Epithelial cell of prostate (primary cell): ENCODE results near the gene TOP3A.
"Not testable (repeated sequence)": the region's sequence is repeated elsewhere in the genome, so short reads cannot be mapped to it uniquely, and the experiment has no call there.

Experiments
- DNase-seq: peaks from one replicate; pipeline ENCODE4 v3.0.0-alpha.2; 2011; ENCODE audit warnings: low read depth, low spot score
- H3K27ac ChIP-seq: fragments of 450-650 bp; 2 replicates; pipeline ENCODE4 v1.5.1; 2017; ENCODE audit warnings: mild to moderate bottlenecking

TOP3A gene, protein sequence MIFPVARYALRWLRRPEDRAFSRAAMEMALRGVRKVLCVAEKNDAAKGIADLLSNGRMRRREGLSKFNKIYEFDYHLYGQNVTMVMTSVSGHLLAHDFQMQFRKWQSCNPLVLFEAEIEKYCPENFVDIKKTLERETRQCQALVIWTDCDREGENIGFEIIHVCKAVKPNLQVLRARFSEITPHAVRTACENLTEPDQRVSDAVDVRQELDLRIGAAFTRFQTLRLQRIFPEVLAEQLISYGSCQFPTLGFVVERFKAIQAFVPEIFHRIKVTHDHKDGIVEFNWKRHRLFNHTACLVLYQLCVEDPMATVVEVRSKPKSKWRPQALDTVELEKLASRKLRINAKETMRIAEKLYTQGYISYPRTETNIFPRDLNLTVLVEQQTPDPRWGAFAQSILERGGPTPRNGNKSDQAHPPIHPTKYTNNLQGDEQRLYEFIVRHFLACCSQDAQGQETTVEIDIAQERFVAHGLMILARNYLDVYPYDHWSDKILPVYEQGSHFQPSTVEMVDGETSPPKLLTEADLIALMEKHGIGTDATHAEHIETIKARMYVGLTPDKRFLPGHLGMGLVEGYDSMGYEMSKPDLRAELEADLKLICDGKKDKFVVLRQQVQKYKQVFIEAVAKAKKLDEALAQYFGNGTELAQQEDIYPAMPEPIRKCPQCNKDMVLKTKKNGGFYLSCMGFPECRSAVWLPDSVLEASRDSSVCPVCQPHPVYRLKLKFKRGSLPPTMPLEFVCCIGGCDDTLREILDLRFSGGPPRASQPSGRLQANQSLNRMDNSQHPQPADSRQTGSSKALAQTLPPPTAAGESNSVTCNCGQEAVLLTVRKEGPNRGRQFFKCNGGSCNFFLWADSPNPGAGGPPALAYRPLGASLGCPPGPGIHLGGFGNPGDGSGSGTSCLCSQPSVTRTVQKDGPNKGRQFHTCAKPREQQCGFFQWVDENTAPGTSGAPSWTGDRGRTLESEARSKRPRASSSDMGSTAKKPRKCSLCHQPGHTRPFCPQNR

DNA sequence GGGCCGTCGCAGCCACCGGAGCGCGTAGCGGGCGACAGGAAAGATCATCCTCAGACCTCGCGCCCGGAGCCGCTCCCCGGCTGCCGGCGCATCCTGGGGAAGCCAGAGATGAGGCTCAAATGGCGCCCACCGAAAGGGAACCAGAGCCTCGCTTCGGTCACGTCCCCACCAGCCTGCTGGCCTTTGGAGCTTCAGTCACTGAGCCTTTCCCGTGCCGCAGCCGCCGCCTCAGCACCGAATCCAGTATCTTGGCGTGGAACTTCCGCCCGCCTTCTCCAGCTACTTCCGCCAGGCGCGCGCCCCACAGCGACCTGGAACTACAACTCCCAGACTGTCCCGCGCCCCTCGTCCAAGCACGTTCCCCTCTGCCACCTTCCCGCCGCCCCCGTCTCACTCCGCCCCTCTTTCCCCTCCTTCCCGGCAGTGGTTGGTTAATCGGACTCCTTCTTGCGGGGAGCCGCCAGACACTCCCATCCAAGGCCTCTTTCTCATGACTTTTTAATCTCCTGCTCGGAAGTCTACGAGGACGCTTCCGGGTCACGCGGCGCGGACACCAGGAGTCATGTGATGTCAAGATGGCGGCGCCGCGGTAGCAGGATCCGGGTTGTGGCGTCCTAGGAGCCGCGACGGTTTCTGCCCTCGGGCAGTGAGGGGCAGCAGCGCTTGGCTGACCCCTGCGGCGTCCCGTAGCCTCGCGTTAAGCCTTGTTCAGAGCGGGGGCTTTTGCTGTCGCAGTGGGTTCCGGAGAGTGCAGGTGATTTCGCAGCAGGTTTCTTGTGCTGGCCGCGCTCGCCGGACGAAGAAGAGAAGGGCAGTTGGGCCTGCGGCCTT lies at the start of gene TOP3A, which contains the start of gene SMCR8:
TSS of gene TOP3A (minus strand) at position 264 of the 831 bp plus-strand sequence. CDS start at position 48, 216 bp downstream.
TSS of gene SMCR8 (plus strand) at position 563 of the 831 bp plus-strand sequence. CDS start 497 bp downstream, outside the sequence.
- H3K27ac ChIP-seq = peak within 1 kb of the TSS; percentile 93
- peak; percentile 93 for DNase-seq

DNA sequence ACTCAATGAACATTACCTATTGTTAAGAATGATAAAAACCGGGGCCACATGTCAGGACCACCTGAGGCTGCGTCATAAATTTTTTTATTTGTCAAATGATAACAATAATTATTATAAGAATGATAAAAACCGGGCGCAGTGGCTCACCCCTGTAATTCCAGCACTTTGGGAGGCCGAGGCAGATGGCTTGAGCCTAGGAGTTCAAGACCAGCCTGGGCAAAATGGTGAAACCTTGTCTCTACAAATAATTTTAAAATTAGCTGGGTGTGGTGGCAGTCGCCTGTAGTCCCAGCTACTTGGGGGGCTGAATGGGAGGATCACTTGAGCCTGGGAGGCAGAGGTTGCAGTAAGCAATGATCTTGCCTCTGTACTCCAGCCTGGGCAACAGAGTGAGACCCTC lies 49.4 kb upstream of the TOP3A start:
- no peak overlapping the region for H3K27ac ChIP-seq
- no peak for DNase-seq

DNA sequence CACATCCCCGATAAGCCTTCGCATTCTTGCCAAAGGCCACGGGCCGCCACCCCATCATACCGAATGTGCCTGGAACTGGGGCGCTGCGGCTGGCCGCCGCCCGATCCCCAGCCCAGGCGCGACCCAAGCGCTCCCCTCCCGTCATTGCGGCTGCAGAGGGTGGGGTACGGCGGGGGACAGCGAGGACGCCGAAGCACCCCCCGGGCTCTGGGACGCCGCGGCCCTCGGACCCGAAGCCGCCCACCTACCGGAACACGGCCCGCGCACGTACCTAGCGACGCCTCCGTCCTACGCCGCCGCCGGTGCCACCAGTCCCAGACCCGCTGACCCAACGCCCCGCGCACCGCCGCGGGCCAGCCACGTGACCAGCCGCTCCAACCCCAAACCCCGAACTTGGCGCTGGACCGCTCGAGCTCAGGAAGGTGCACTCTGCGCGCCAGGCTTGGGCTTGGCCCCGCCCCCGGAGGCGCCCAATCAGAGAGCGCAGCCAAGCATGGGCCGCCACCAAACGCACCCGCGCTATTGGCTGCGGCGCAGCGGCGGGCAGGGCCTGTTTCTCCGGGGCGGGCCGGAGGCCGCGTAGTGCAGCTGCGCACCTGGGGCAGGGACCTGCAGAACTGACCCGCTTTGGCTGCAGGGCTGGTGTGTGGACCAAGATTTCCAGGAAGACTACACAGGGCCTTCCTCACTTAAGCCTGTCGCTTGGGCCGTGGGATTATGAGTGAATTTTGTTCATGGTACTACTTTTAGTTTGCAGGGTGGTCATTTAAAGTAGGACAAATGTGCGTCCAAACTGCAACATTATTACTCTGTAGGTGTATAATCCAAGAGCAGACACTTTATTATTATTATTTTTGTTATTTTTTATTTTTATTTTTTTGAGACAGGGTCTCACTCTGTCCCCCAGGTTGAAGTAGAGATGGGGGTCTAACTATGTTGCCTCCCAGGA lies 48.6 kb upstream of the TOP3A start, which contains the start of gene SHMT1:
TSS of gene SHMT1 (minus strand) at position 450 of the 949 bp plus-strand sequence. CDS start 7,569 bp downstream, outside the sequence.
- peak; percentile 34 for DNase-seq
- H3K27ac ChIP-seq = peak within 1 kb of the TSS; percentile 43

DNA sequence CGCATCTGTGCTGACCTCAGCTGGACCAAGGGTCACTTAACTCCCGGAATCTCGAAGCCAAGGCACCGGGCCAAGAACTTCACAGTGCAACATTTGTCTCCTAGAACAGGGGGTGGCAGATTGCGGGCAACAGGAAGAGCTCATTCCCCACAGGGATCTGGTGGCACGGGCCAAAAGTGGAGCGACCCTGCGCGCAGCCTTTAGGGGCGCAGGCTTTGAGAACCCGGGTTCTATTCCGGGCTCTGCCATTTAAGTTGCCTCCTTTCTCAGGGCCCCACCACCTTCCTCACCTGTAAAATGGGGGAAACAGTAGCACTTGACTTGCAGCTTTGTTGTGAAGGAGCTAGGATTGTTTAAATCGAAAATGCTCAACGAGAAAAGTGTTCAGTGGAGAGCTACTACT lies 47.9 kb upstream of the TOP3A start:
- DNase-seq = no peak
- peak overlapping the region; percentile 43 for H3K27ac ChIP-seq

DNA sequence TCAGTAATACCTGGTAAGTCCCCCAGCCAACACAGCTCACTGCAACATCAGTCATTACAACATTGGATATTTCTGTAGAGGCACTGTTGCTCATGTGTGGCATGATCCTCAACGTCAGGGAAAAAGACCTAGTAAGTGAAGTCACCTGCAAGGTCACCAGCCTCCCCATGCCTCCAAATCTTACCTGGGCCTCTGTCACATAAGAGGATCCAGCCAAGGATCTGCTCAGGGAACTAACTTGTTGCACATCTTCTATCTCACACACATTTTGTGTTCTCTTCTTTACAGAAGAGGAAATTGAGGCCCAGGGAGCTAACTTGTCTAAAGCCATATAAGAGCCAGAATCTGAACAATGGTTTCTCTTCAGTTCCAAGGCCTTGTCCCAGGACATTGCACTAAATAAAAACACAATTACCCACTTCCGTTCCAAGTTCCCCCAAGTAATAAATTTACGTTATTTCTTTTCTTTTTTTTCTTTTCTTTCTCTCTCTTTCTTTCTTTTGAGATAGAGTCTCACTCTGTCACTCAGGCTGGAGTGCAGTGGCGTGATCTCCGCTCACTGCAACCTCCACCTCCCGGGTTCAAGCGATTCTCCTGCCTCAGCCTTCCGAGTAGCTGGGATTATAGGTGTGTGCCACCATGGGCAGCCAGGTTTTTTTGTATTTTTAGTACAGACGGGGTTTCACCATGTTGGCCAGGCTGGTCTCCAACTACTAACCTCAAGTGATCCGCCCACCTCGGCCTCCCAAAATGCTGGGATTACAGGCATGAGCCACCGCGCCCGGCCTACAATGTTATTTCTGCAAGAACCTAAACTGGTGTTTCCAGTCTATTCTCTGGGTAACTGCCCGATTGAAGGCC lies 47.3 kb upstream of the TOP3A start:
- no peak for DNase-seq
- H3K27ac ChIP-seq = peak overlapping the region; percentile 43

DNA sequence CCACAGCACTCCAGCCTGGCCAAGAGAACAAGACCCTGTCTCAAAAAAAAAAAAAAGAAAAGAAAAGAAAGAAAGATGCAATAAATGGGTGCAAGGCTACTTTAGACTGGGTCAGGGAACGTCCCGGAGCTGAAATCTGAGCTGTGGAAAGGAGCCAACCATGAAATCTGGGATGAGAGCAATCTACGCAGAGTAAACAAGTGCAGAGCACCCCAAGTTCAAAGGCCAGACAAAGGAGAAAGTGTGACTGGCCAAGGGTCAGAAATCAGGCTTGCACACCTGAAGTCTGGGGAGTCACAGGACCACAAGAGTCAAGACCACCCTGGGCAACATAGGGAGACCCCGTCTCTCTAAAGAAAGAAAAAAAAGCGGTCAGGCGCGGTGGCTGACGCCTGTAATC lies 45.7 kb upstream of the TOP3A start:
- no peak overlapping the region for H3K27ac ChIP-seq
- DNase-seq = no peak

DNA sequence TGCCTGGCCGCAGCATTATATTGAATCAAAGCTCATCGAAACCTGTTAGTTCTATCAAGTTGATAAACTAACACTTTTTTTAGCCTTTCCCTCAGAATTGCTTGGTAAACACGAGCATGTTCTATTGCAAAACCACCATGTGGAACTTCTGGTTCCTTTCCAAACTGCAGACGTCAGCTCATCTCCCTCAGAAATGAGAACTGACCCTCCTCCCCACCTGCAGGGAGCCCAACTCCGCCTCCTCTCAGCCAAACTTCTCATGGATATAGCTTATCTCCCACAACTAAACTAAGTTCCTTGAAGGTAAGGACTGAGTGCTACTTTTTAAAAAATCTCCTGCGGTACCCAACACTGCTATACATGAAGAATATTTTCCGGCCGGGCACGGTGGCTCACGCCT lies 41.8 kb upstream of the TOP3A start:
- no peak overlapping the region for H3K27ac ChIP-seq
- DNase-seq = no peak

DNA sequence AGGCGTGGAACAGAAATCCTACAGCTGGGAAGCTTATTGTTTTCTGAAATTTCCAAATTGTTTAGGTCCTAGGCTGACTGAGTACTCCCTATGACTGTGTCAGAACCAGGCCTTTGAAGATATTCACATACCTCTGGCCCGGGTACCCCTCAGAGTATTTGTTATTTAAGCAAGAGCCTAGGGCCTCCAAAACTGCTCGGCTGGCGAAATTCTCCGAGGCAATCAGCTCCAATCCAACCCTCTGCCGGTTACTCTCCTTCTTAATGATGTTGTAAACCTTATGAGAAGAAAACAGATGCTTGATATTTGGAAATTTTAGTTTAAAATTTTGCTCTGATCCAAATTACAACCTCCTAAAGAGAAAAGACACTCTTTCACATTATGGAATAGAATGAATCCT lies 38.7 kb upstream of the TOP3A start:
- no peak for DNase-seq

DNA sequence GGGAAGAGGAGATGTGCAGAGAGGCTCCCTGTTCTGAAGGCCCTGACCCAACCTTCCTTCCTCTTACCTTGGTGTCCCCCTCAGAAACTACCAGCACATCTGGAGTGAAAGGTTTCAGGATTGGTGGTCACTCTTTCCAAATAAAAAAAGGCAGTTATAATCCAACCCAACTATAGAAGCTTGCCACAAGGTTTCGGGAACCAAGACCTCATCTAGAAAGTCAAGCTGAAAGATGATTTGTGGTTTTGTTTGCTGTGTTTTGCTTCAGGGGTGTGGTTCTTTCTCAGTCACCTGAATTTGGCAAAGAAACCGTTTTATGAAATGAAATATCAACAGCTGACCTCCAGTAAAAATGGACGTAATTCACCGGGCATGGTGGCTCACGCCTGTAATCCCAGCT lies 29.2 kb upstream of the TOP3A start:
- no peak for DNase-seq
- no peak overlapping the region for H3K27ac ChIP-seq

More for the DNA sequence above, 38.7 kb upstream of the TOP3A start:
- no peak overlapping the region for H3K27ac ChIP-seq

DNA sequence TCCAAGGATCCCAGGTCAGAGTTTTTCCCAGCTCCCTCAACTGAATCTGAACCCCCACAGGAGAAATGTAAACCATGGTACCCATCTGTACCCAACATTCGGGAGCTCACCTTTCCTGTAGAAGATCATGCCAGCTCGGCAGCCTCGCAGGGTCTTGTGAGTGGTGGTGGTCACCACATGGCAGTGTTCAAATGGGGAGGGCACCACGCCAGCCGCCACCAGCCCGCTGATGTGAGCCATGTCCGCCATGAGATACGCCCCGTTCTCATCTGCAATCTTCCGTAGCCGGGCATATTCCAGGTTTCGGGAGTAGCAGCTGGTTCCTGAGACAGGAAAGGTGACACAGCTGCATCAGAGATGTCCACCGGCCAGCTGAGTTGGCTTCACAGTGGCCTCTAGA lies 25.1 kb upstream of the TOP3A start:
- no peak for DNase-seq

DNA sequence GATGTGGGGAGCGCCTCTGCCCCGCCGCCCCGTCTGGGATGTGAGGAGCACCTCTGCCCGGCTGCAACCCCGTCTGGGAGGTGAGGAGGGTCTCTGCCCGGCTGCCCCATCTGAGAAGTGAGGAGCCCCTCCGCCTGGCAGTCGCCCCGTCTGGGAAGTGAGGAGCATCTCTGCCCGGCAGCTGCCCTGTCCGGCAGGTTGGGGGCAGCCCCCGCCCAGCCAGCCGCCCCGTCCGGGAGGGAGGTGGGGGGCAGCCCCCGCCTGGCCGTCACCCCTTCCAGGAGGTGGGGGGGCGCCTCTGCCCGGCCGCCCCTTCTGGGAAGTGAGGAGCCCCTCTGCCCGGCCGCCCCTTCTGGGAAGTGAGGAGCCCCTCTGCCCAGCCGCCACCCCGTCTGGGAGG lies 23.4 kb upstream of the TOP3A start:
- H3K27ac ChIP-seq, DNase-seq: not testable (repeated sequence)

More for the DNA sequence above, 25.1 kb upstream of the TOP3A start:
- no peak overlapping the region for H3K27ac ChIP-seq

DNA sequence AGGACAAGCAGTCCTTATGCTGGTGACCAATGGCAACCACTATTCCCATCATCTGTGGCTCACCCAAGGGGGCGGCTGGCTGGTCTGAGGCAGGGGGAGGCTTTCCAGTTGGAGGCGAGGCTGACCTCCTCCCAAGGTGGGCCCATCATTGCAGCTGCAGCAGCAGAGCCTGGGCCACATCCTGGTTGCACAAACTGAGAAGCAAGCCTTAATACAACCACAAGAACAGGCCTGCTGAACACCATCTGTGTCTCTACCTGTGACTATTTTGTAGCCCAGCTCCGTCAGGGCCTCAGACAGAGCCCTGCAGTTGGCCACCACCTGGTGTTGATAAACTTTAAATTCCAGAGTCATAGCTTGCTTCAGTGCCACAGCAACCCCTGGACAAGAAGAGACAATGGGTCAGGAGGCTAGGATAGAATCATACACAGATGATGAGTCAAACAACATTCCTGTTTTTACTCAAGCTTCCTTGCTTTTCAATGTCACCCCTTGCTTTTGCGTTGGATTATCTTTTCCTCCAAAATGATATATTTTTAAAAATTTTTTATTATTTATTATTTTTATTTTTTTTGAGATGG lies 18.2 kb upstream of the TOP3A start:
- DNase-seq = no peak
- H3K27ac ChIP-seq = no peak overlapping the region

DNA sequence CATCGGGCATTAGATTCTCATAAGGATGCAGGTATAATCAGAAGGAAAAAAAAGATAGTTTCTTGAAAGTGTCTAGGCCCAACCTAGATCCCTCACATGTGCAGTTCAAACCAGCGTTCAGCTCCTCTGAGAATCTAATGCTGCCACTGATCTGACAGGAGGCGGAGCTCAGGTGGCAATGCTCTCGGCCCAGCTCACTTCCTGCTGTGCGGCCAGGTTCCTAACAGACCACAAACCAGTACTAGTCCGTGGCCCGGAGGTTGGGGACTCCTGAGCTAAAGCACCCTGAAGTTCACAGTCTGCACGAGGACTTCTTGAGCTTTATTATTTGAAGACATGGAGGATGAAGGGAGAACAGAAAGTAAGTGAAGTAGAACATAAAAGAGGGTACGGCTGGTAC lies 17.1 kb upstream of the TOP3A start:
- no peak for DNase-seq
- H3K27ac ChIP-seq = no peak overlapping the region

DNA sequence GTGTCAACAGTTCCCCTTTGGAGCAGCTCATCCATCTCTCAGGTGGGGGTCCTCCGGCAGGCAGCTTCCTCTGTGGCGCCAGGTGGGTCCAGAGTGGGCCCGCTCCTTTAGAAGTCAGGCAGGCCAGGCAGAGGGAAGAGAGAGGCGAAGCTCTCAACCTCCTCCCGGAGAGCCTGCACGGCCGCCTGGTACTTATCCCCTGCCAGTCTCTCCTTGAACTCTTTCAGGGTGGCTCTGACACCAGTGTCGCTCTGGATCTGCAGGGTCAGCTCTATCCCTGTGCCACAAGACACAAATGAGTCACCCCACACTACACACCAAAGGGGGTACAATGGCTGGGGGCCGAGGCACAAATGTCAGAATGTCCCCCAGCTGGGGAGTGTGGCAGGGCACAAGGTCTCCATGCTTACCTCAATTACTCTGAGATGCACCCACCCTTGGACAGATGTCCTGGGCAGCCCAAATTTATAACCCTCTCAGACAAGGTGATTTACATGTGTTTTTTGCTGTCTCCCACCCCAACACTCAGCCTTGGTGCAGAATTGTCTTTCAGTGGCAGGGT lies 13.9 kb upstream of the TOP3A start:
- no peak overlapping the region for H3K27ac ChIP-seq
- DNase-seq = no peak

DNA sequence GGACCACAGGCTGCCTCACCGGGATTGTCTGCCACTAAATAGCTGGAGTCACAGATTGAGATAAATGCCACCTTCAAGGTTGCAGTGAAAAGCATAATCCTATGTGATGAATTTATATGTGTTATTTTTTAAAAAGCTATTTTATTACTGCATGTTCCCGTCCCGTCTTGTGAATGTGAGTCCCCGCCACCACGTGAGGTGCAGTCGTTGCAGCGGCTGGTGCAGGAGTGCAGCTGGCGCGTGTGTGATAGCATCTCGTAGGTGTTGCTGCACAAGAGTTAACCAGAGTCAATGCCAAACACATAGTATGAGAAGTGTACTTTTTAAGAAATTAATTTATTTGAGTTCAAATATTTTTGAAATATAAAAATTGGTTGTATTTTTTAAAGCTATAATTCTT lies 12.8 kb upstream of the TOP3A start:
- no peak overlapping the region for H3K27ac ChIP-seq
- DNase-seq = no peak

DNA sequence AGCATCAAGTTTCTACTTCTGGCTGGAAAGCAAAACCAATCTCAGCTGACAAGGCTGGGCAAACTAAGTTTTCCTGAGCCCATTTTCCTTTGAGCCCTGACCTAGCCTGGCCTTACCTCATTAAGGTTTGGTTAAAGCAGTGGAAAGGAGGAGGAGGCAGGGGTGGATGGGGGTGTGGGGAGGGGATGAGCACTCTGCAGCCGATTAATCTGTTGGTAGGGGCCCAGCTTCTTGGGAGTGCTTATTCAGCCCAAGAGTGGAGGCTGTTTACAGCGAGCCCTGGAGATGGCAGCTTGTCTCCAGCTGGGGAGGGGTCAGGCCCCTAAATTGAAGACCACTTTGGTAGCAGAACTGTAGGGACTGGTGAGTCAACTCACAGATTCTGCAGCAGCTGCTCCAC lies 12.3 kb upstream of the TOP3A start:
- DNase-seq = no peak
- H3K27ac ChIP-seq = no peak overlapping the region

DNA sequence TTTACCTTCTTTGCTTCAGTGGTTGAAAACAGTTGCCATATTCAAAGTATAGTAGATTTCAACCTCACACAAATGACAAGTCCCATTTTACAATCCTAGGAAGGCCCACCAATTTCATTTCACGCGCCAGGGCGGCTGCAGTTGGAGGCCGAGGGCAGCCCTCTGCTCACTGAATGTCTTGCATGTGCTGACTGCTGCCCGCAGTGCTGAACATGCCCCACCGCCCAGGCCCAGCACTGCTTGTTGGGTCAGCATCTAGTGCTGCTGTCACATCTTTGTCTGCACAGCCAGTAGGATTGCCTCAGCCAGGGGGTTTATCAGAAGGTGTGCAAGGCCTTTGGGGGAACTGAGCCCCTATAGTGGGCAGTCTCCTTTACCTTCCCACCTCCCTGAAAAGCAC lies 11.8 kb upstream of the TOP3A start:
- H3K27ac ChIP-seq = no peak overlapping the region
- DNase-seq = no peak
